ENCODE measurements around the gene C10orf90.

The C10orf90 gene

GRCh38 chr10:126654579-126654978 is 15.9 kb downstream of the C10orf90 start:
- H3K4me3 ChIP-seq (ENCODE audit: low read depth, low read length), result no peak overlapping the region
- no peak for TF ChIP-seq CTCF (IDR thresholded peaks at IDR 0.05; ENCODE audit: borderline replicate concordance, insufficient read depth, low read depth, low read length)

GRCh38 chr10:126651467-126651866 is 19.0 kb downstream of the C10orf90 start:
- TF ChIP-seq CTCF (IDR thresholded peaks at IDR 0.05; ENCODE audit: borderline replicate concordance, insufficient read depth, low read depth, low read length), result no peak
- no peak overlapping the region for H3K4me3 ChIP-seq (ENCODE audit: low read depth, low read length)

GRCh38 chr10:126650161-126650560 is 20.3 kb downstream of the C10orf90 start:
- TF ChIP-seq CTCF (IDR thresholded peaks at IDR 0.05; ENCODE audit: borderline replicate concordance, insufficient read depth, low read depth, low read length), result no peak
- H3K4me3 ChIP-seq (ENCODE audit: low read depth, low read length), result no peak overlapping the region

GRCh38 chr10:126647116-126647515 is 23.4 kb downstream of the C10orf90 start:
- no peak for TF ChIP-seq CTCF (IDR thresholded peaks at IDR 0.05; ENCODE audit: borderline replicate concordance, insufficient read depth, low read depth, low read length)
- no peak overlapping the region for H3K4me3 ChIP-seq (ENCODE audit: low read depth, low read length)

- H3K4me3 ChIP-seq (ENCODE audit: low read depth, low read length), result no peak overlapping the region
- TF ChIP-seq CTCF (IDR thresholded peaks at IDR 0.05; ENCODE audit: borderline replicate concordance, insufficient read depth, low read depth, low read length), result no peak
Observed at GRCh38 chr10:126646110-126646509, 24.4 kb downstream of the C10orf90 start.

GRCh38 chr10:126640401-126640800 is 30.1 kb downstream of the C10orf90 start:
- TF ChIP-seq CTCF (IDR thresholded peaks at IDR 0.05; ENCODE audit: borderline replicate concordance, insufficient read depth, low read depth, low read length), result no peak
- H3K4me3 ChIP-seq (ENCODE audit: low read depth, low read length), result no peak overlapping the region

- TF ChIP-seq CTCF (IDR thresholded peaks at IDR 0.05; ENCODE audit: borderline replicate concordance, insufficient read depth, low read depth, low read length), result no peak
- H3K4me3 ChIP-seq (ENCODE audit: low read depth, low read length), result no peak overlapping the region
Observed at GRCh38 chr10:126639084-126639483, 31.4 kb downstream of the C10orf90 start.

All from GM12875 (cell line).